NK-92 treated with Interleukin-12 subunit alpha and Interleukin-12 subunit beta, amount 100 ng/mL, for 24 hours (cell line): ENCODE measurements around the gene TDO2.
"Not testable (repeated sequence)": the region's sequence is repeated elsewhere in the genome, so short reads cannot be mapped to it uniquely, and the experiment has no call there.

Experiments
- DNase-seq: peaks from one replicate; lab custom pipeline; 2025; lab: John Stamatoyannopoulos, UW

TDO2 gene

DNA sequence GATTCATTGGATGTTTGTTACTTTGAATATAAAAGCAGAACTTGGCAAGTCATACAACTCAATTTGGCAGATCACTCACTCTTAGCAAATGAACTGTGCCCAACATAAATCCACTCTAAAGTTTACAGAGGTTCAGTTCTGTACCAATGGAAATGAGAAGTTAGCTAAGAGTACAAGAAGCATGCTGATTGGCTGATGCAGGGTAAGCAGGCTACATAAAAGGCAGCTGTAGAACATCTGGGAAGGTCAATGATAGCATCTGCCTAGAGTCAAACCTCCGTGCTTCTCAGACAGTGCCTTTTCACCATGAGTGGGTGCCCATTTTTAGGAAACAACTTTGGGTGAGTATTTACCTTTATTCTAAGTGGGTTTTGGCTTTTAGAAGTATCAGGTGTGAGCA lies at the start of gene TDO2:
TDO2 (plus strand) TSS at position 244 of the 400 bp plus-strand sequence; CDS start at position 307, 63 bp downstream.
- DNase-seq, result no peak

DNA sequence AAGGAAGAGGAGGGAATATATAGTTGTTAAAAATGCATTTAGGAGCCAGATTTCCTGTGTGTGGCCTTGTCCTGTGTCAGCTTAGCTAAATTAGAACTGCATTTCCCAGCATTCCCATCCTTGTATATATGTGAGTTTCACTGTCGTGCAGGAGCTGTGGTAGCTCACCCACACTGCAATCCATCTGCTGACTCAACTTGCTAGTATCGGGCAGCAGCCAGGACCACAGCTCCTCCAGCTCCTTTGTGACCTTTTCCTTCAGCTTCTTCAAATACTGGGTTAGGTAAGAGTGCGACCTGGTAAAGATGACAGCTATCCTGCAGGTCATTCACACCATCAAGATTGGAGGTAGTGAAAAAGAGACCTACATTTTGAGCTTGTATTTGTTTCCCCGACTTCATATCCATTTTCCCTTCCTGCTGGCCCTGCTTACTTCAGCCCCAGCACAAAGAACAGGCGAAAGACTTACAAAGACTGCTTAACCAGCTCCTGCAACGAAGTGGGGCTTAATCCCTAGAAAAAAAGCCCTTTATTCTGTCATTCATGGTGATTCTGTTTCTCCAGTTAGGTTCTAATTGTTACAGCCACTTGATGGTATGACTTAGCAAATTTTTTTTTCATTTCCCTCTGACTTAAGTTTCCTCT lies 48.8 kb upstream of the TDO2 start:
- DNase-seq, result no peak

DNA sequence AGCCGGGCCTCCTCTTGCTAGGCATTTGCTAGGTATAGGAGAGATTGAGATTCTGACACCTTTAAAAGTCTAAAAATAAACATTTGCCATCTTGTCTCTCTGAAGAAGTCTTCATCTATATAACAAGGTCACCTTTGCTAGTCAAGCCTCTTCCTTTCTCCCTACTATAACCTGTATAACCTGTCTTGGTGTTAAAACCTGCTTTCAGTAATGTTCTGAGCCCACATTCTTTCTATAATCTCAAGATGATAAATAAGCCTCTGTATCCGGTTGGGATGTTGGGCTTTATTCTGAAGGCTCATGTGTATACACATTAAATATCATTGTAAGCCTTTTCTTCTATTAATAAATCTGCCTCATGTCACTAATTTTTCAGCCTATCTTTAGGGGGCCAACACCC lies 47.6 kb upstream of the TDO2 start:
- no peak for DNase-seq

DNA sequence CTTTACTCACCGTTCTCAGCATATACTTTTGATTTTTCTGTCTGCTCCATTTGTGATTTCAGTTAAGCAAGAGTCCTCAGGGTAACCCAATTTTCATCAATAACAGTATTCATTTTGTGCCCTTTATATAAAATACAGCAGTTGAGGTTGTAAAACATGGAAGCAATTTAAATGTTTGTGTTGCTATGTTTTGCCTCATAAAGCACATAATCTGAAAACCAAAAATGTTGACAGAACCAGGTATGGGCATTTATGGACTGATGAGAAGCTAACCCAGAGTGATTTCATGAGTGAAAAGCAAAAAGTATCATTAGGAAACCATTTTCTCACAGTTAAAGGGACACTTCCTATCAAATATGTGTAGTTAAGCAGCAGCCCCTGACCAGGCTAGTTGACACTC lies 37.3 kb upstream of the TDO2 start, which contains the start of gene ASIC5:
ASIC5 (minus strand) TSS at position 101 of the 400 bp plus-strand sequence; CDS start at position 50, 51 bp downstream.
- no peak for DNase-seq

DNA sequence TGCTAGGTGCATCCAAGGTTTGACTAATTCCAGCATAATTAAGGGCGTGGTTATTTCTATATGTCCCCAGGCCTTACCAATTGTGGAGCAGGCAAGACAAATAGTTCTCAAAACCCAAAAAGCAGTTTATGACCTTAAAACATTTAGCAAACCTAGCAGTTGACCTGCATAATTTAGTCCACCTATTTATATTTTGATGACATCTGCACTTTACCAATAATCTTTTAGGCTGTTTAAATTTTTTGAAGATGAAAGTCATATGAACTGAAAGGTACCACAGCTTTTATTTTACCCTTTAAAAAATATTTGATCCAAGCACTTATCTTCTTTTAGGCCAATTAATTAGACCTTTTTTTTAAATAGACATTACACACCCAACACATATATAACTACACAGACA lies 27.6 kb upstream of the TDO2 start:
- no peak for DNase-seq

DNA sequence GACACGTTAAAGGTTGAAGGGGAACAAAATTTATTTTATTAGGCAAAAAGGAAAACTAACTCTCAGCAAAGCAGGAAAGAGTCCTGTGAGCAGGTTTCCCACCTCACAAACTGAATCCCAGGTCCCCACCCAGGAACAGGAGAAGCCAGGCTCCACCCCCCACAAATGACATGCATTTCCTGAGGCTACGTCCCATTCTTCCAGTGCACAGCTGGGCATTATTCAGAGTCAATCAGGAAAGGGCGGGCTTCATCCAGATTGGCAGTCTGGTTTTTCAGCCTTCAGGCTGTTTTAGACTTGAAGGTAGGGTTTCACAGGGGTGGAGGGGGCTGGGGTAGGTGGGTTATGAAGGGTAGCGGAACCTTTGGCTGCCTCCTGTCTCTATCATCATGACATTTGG lies 25.5 kb upstream of the TDO2 start:
- no peak for DNase-seq

- no peak for DNase-seq
Measured at GRCh38 chr4:155878611-155879010, 24.9 kb upstream of the TDO2 start.

DNA sequence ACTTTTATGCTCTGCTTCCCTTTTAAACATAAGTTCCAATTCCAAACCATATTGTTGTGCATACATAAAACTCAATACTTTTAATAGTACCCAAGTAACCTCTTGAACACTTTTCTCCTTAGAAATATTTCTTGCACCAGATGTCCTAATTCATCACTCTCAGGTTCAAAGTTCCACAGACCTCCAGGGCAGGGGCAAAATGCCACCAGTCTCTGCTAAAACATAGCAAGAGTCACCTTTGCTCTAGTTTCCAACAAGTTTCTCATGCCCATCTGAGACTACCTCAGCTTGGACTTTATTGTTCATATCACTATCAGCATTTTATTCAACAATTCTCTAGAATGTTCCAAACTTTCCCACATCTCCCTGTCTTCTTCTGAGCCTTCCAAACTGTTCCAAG lies 23.7 kb upstream of the TDO2 start:
- no peak for DNase-seq

DNA sequence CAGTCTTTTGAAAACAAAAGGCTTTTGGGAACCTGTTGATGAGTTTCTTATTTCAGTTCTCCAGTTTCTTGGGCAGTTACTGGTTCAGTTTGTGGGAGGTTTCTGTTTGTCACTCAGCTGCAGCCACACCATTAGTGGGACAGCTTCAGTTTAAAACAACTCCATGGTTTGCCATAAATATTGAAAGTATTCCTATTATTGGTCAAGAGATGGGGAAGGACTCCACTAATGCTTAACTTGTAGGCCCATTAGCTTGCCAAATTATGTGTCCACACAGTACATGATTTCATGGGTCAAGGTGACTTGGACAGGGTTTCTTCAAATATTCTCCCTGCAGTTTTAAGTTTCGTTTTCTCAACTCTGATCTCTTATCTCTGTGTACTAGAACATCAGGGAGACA lies 21.9 kb upstream of the TDO2 start:
- no peak for DNase-seq

DNA sequence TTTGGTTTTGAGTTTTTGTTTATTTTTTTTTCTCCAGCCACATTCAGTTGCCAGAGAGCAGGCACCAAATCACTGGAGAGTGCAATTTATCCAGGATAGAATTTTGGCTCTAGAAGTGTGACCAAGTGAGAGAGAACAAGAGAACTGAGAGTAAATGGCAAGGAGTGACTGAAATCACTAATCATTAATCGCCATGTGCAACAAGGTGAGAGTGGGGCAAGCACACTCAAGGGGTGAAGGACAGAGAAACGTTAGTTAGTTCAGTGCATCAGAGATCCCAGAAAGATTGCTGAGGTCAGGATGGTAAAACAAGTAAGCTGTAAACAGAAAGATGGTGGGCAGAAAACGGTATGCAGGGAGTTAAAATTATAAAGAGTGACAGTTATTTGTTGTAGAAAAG lies 19.6 kb upstream of the TDO2 start:
- DNase-seq, result no peak

DNA sequence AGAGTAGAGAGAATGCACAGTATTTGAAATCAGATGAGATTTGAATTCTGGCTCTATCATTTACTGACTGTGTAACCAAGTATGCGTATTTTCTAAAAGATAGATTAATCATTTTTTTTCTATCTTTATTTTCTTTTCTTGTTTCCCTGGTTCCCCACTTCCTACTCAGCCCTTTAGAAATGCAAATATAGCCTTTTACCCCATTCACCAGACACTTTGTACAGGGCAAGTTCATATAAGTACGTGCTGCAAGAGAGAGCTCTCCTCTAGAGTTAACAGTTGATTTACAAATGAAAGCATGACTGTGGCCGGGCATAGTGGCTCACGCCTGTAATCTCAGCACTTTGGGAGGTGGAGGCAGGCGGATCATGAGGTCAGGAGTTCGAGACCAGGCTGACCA lies 17.8 kb upstream of the TDO2 start:
- DNase-seq, result no peak

- no peak for DNase-seq
Measured at GRCh38 chr4:155887045-155887444, 16.5 kb upstream of the TDO2 start.

- DNase-seq, result no peak
Measured at GRCh38 chr4:155887847-155888570, 15.5 kb upstream of the TDO2 start.

- no peak for DNase-seq
Measured at GRCh38 chr4:155889031-155889793, 14.3 kb upstream of the TDO2 start.

DNA sequence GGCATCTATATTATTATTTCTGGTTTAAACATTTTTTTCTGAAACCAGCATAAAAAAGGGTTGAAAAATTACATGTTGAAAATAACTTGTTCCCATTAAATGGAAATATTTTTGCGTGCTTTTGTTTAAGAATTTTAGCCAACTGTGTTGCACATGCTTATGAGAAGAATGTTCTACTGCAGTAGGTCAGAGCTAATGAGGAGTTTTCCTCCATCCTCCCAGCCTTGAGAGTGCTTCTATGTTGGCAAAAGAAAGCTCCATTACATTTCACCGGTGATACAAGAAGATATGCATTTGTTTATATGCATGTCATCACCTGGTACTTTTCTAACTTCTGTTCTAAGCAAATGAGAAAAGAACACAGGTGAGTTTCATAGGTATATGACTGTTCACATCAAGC lies 13.6 kb upstream of the TDO2 start:
- no peak for DNase-seq

DNA sequence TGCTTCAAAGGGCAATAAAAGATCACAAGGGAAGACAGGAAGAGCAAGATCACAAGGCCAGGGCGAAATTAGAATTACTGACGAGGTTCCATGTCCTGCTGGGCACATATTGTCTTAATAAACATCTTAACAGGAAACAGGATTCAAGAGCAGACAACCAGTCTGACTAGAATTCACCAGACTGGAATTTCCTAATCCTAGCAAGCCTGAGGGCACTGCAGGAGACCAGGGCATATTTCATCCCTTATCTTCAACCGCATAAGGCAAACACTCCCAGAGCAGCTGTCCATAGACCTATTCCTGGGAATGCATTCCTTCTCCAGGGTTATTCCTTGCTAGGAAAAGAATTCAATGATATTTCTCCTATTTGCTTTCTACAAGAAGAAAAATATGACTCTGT lies 12.4 kb upstream of the TDO2 start:
- DNase-seq, result no peak

DNA sequence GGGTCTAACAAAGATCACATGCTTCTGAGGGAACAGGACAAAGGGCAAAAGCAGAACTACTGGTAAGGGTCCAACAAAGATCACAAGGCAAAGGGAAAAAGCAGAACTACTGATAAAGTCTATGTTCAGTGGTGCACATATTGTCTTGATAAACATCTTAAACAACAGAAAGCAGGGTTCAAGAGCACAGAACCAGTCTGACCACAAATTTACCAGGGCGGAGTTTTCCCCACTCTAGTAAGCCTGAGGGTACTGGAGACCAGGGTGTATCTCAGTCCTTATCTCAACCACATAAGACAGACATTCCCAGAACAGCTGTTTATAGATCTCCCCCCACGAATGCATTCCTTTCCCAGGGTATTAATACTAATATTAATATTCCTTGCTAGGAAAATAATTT lies 5.1 kb upstream of the TDO2 start:
- DNase-seq, result not testable (repeated sequence)

- DNase-seq, result no peak
Measured at GRCh38 chr4:155899891-155900290, 3.6 kb upstream of the TDO2 start.

GRCh38 chr4:155900381-155900780 lies 3.1 kb upstream of the TDO2 start:
- DNase-seq, result no peak

DNA sequence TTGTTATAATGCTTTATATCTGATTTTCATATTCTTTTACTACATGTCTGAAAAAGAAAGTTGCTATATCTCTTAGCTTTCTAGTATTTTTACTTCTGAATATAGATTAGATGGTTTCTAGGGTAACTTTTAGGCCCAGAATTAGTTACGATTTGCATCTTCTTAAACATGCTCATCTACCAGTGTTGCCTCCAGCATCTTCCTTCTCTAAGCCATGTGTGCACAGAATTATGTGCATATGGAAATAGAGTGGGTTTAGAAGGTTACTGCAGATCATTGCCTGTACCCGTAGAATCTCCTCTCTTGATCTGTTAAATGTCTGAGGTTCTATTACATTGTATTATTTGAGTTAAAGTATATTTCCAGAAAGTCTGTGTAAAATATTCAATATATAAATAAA lies 2.5 kb upstream of the TDO2 start:
- no peak for DNase-seq

- DNase-seq, result no peak
Measured at GRCh38 chr4:155904331-155904730, 835 bp downstream of the TDO2 start.

GRCh38 chr4:155906554-155907247 lies 3.2 kb downstream of the TDO2 start:
- DNase-seq, result no peak
